IMR-90 (cell line): ENCODE measurements around the gene ELF5. TPM values are rescaled to one million over a fixed set of nuclear protein-coding genes. Genes with fewer than 3 reads are reported as not detected.

Experiments used
- ATAC-seq: fragments of 200-7000 bp; cut with Tn5 transposase; 2 replicates; pipeline ENCODE4 v1.9.1; 2020; ENCODE audit warnings: low read depth, mild to moderate bottlenecking, moderate library complexity
- BruUV-seq: library from RNA; stranded (reverse); fragments of 400-500 nt; replicated peaks from 2 replicates; lab custom pipeline; 2021; lab: Mats Ljungman, UMichigan
- CTCF ChIA-PET: fragments of 300-600 bp; formaldehyde crosslinking; extraction: SDS; loops from one replicate; lab custom pipeline; 2021; ENCODE audit warnings: antibody characterized with exemption; lab: Yijun Ruan, JAX
- POLR2A ChIA-PET: fragments of 300-600 bp; sonication (Branson Sonifier 250); formaldehyde crosslinking; loops from one replicate; lab custom pipeline; 2022; ENCODE audit warnings: antibody characterized with exemption; ENCODE audit not compliant: unreplicated experiment; lab: Charles Lee
- DNase-seq: peaks from one replicate; pipeline ENCODE4 v3.0.0; 2013
- H2AFZ ChIP-seq: replicated peaks from 2 replicates; pipeline ENCODE3; 2013; ENCODE audit warnings: low read length, mild to moderate bottlenecking; ENCODE audit not compliant: poor library complexity
- H2AK5ac ChIP-seq: 2 replicates; pipeline ENCODE4 v1.6.1; 2013; ENCODE audit warnings: low read depth, low read length, inconsistent platforms
- H2AK9ac ChIP-seq: replicated peaks from 2 replicates; pipeline ENCODE3; 2013; ENCODE audit warnings: mild to moderate bottlenecking, low read depth, low read length, moderate library complexity; ENCODE audit not compliant: poor library complexity
- H2BK120ac ChIP-seq: 2 replicates; pipeline ENCODE4 v1.6.1; 2013; ENCODE audit warnings: low read depth, low read length, inconsistent platforms
- H2BK15ac ChIP-seq: 3 replicates; pipeline ENCODE4 v1.6.1; 2013; ENCODE audit warnings: low read depth, low read length, inconsistent platforms
- H2BK20ac ChIP-seq: 2 replicates; pipeline ENCODE4 v1.6.1; 2013; ENCODE audit warnings: low read depth, mild to moderate bottlenecking, inconsistent platforms, low read length, moderate library complexity
- H2BK5ac ChIP-seq: 2 replicates; pipeline ENCODE4 v1.6.1; 2013; ENCODE audit warnings: mild to moderate bottlenecking, low read depth, low read length, inconsistent platforms; ENCODE audit not compliant: poor library complexity, severe bottlenecking
- H3K14ac ChIP-seq: replicated peaks from 2 replicates; pipeline ENCODE4 v1.6.1; 2013; ENCODE audit warnings: low read depth, low read length, inconsistent platforms
- H3K18ac ChIP-seq: 2 replicates; pipeline ENCODE4 v1.6.1; 2013; ENCODE audit warnings: low read depth, low read length, control low read depth
- H3K23ac ChIP-seq: 2 replicates; pipeline ENCODE4 v1.6.1; 2013; ENCODE audit warnings: low read depth, low read length, inconsistent platforms
- H3K27ac ChIP-seq: 2 replicates; pipeline ENCODE4 v1.5.1; 2013; ENCODE audit warnings: mild to moderate bottlenecking, control low read depth, low read length; ENCODE audit not compliant: insufficient read depth
- H3K27me3 ChIP-seq: 2 replicates; pipeline ENCODE4 v1.6.1; 2013; ENCODE audit warnings: low read length; ENCODE audit not compliant: control insufficient read depth, insufficient read depth
- H3K36me3 ChIP-seq: 2 replicates; pipeline ENCODE4 v1.6.1; 2013; ENCODE audit warnings: low read length, mixed read lengths; ENCODE audit not compliant: control insufficient read depth, insufficient read depth
- H3K4ac ChIP-seq: 2 replicates; pipeline ENCODE4 v1.6.1; 2013; ENCODE audit warnings: low read depth, low read length, inconsistent platforms
- H3K4me1 ChIP-seq: 2 replicates; pipeline ENCODE4 v1.6.1; 2013; ENCODE audit warnings: low read length, mixed read lengths; ENCODE audit not compliant: control insufficient read depth, insufficient read depth
- H3K4me2 ChIP-seq: 2 replicates; pipeline ENCODE4 v1.6.1; 2013; ENCODE audit warnings: low read depth, mild to moderate bottlenecking, control low read depth, low read length, moderate library complexity
- H3K4me3 ChIP-seq: 2 replicates; pipeline ENCODE4 v1.5.1; 2013; ENCODE audit warnings: low read depth, mild to moderate bottlenecking, control low read depth, low read length, moderate library complexity; ENCODE audit not compliant: insufficient read depth
- H3K56ac ChIP-seq: 2 replicates; pipeline ENCODE4 v1.6.1; 2013; ENCODE audit warnings: low read length, inconsistent platforms; ENCODE audit not compliant: insufficient read depth; ENCODE audit errors: extremely low read depth
- H3K79me1 ChIP-seq, 2 experiments: 2 replicates each; pipeline ENCODE4 v1.6.1; 2013; ENCODE audit warnings: low read length in 2 of 2, inconsistent platforms in 1 of 2, low read depth in 1 of 2
- H3K9ac ChIP-seq: 2 replicates; pipeline ENCODE4 v1.6.1; 2013; ENCODE audit warnings: low read depth, low read length, control low read depth
- H3K9me1 ChIP-seq: 2 replicates; pipeline ENCODE4 v1.6.1; 2013; ENCODE audit warnings: low read length, inconsistent platforms; ENCODE audit not compliant: insufficient read depth
- H3K9me3 ChIP-seq: 2 replicates; pipeline ENCODE4 v1.6.1; 2013; ENCODE audit warnings: low read length; ENCODE audit not compliant: control insufficient read depth, insufficient read depth
- H4K20me1 ChIP-seq: 2 replicates; pipeline ENCODE4 v1.6.1; 2013; ENCODE audit warnings: low read length, inconsistent platforms; ENCODE audit not compliant: insufficient read depth
- H4K5ac ChIP-seq: 2 replicates; pipeline ENCODE4 v1.6.1; 2013; ENCODE audit warnings: mild to moderate bottlenecking, low read depth, low read length, control low read depth
- H4K8ac ChIP-seq, 2 experiments: 2 replicates each; pipeline ENCODE4 v1.6.1; 2013; ENCODE audit warnings: low read depth in 2 of 2, low read length in 2 of 2, control low read depth in 1 of 2, inconsistent platforms in 1 of 2
- H4K91ac ChIP-seq: 2 replicates; pipeline ENCODE4 v1.6.1; 2013; ENCODE audit warnings: low read depth, low read length, inconsistent platforms; ENCODE audit not compliant: insufficient read depth
- CHD1 ChIP-seq: IDR thresholded peaks from 2 replicates; pipeline ENCODE4 v1.6.1; 2012; ENCODE audit warnings: low read depth, low read length, improper control_type of control experiment
- WGBS, 2 experiments: methylation state at CpG; one replicate each; pipeline versions ENCODE4 v1.1.5 to v1.1.7; 2013; ENCODE audit warnings: missing lambda C conversion rate in 2 of 2; ENCODE audit not compliant: insufficient read length in 1 of 2; ENCODE audit errors: extremely low coverage in 2 of 2; 5-methylcytosine and 5-hydroxymethylcytosine counted together
- dilution Hi-C: fragments of 300-500 bp; cut with HindIII; formaldehyde crosslinking; loops from one replicate; pipeline ENCODE4 v1.14.3; 2018; ENCODE audit warnings: low sequenced_read_pairs; ENCODE audit not compliant: unreplicated experiment
- in situ Hi-C: fragments of 300-500 bp; cut with MboI; formaldehyde crosslinking; loops from 3 replicates; pipeline ENCODE4 v1.14.3; 2019; ENCODE audit warnings: low sequenced_read_pairs, inconsistent platforms, mixed read lengths
- intact Hi-C: fragments of 100-400 bp; cut with micrococcal nuclease; formaldehyde crosslinking; loops from 2 replicates; pipeline ENCODE4 v1.10.0; 2022
- polyA plus RNA-seq, 3 experiments: library from polyadenylated mRNA; depleted of rRNA; stranded (reverse); fragments of >200 nt; gene quantifications; 2 replicates each; pipeline ENCODE4 v1.2.3, GENCODE V29; 2012; ENCODE audit warnings: low replicate concordance in 1 of 3
- total RNA-seq: library from RNA; depleted of rRNA; stranded (reverse); fragments of >200 nt; gene quantifications from 2 replicates; pipeline ENCODE4 v1.2.3, GENCODE V29; 2012

Gene ELF5
- total and polyA plus RNA-seq, 2 of the 4 experiments (the other 2 are of a cell fraction) = not detected

- no peak overlapping the region for H3K9ac ChIP-seq
- BruUV-seq = no TSS peak
- in situ Hi-C loops (no loop called here), intact Hi-C loops (no loop called here), dilution Hi-C loops (no loop called here)
- H4K91ac ChIP-seq = no peak overlapping the region
- H2BK5ac ChIP-seq = no peak overlapping the region
- H2BK20ac ChIP-seq = no peak overlapping the region
- H3K4ac ChIP-seq = no peak overlapping the region
- DNase-seq (no peak), ATAC-seq (no peak)
- no peak overlapping the region for H3K56ac ChIP-seq
- H4K20me1 ChIP-seq = no peaks in the 10 kb centered on the region
- ChIA-PET POLR2A (no interaction called here), CTCF (no interaction called here)
- H3K4me2 ChIP-seq = no peak overlapping the region
- peaks cover 3% of the 10 kb centered on the region; the same call in 1 of the 2 replicates for H3K4me1 ChIP-seq
- peaks cover 4% of the 10 kb centered on the region for H3K9me1 ChIP-seq
- no peak overlapping the region for H3K23ac ChIP-seq
- no peaks in the 10 kb centered on the region for H3K79me1 ChIP-seq
- no peaks in the 10 kb centered on the region for H3K27me3 ChIP-seq
- H2AK9ac ChIP-seq = no peak overlapping the region
- no peak overlapping the region for H3K14ac ChIP-seq
- no peak overlapping the region for H2BK15ac ChIP-seq
- H4K8ac ChIP-seq = no peak overlapping the region
- H3K27ac ChIP-seq = no peak overlapping the region
- no peaks in the 10 kb centered on the region for H3K9me3 ChIP-seq
- no peak overlapping the region for H4K5ac ChIP-seq
- no peak overlapping the region for H2BK120ac ChIP-seq
- H3K4me3 ChIP-seq = no peak overlapping the region
- H3K18ac ChIP-seq = no peak overlapping the region
- no peak overlapping the region for H2AFZ ChIP-seq
- no CpG with 5 or more reads among the region's 2 CpGs for WGBS, 2 experiments
- no peak overlapping the region for H2AK5ac ChIP-seq
- TF ChIP-seq CHD1 = no peak
- H3K36me3 ChIP-seq = no peaks in the 10 kb centered on the region
Observed at GRCh38 chr11:34510673-34511072, 2.9 kb downstream of the ELF5 start.
